ENCODE data around the gene DAPK1.

- TF ChIP-seq CTCF (IDR thresholded peaks at IDR 0.05) (no peak), POLR2A (IDR thresholded peaks at IDR 0.05) (no peak), POLR2AphosphoS5 (IDR thresholded peaks at IDR 0.05) (no peak), EP300 (IDR thresholded peaks at IDR 0.05; ENCODE audit: low read depth) (no peak)
These were observed 202.2 kb downstream of the DAPK1 start for GRCh38 chr9:87699835-87700234.

Measured in transverse colon (tissue), 4 donors.